Keratinocyte (primary cell): ENCODE data around the gene ALG2. TPM values are rescaled to one million over a fixed set of nuclear protein-coding genes. Genes with fewer than 3 reads are reported as not detected.

Source experiments
- DNase-seq: peaks from one replicate; pipeline ENCODE4 v3.0.0-alpha.2; 2011; ENCODE audit warnings: low read depth, missing footprints, low spot score
- FAIRE-seq: peaks from 2 replicates; lab custom pipeline; 2011; peaks lifted over from hg19 to GRCh38; lab: Jason Lieb, UNC
- H2AFZ ChIP-seq: 2 replicates; pipeline ENCODE4 v1.6.0; 2012; ENCODE audit warnings: low read length, control low read depth, inconsistent platforms; ENCODE audit not compliant: control insufficient read depth
- H3K27ac ChIP-seq: 2 replicates; pipeline ENCODE4 v1.5.1; 2011; ENCODE audit warnings: low read length; ENCODE audit not compliant: control insufficient read depth, insufficient read depth
- H3K27me3 ChIP-seq: 3 replicates; pipeline ENCODE4 v1.6.0; 2011; ENCODE audit warnings: low read length; ENCODE audit not compliant: control insufficient read depth, insufficient read depth; ENCODE audit errors: extremely low read depth
- H3K36me3 ChIP-seq, 2 experiments: 2 replicates in 1 of 2; 3 replicates in 1 of 2; pipeline ENCODE4 v1.5.1; 2011; ENCODE audit warnings: low read length in 2 of 2, mild to moderate bottlenecking in 1 of 2; ENCODE audit not compliant: control insufficient read depth in 2 of 2, insufficient read depth in 2 of 2; ENCODE audit errors: extremely low read depth in 1 of 2
- H3K4me1 ChIP-seq: 3 replicates; pipeline ENCODE4 v1.5.1; 2011; ENCODE audit warnings: low read length; ENCODE audit not compliant: control insufficient read depth, insufficient read depth; ENCODE audit errors: extremely low read depth
- H3K4me2 ChIP-seq: 3 replicates; pipeline ENCODE4 v1.6.0; 2011; ENCODE audit warnings: low read depth, low read length; ENCODE audit not compliant: control insufficient read depth, insufficient read depth; ENCODE audit errors: extremely low read depth
- H3K4me3 ChIP-seq, 3 experiments: fragments of 200-600 bp in 1 of 3; sonication (generic) in 1 of 3; 2 replicates in 2 of 3; 3 replicates in 1 of 3; pipeline ENCODE4 v1.5.1; 2011 to 2016; ENCODE audit warnings: low read length in 3 of 3, mild to moderate bottlenecking in 3 of 3, control low read depth in 2 of 3, inconsistent platforms in 1 of 3, low read depth in 1 of 3, mixed read lengths in 1 of 3, mixed run types in 1 of 3, moderate library complexity in 1 of 3; ENCODE audit not compliant: control insufficient read depth in 2 of 3, insufficient read depth in 2 of 3; ENCODE audit errors: extremely low read depth in 1 of 3
- H3K79me2 ChIP-seq: 2 replicates; pipeline ENCODE4 v1.6.0; 2012; ENCODE audit warnings: low read length; ENCODE audit not compliant: control insufficient read depth, insufficient read depth
- H3K9ac ChIP-seq: 3 replicates; pipeline ENCODE4 v1.6.0; 2011; ENCODE audit warnings: low read length; ENCODE audit not compliant: control insufficient read depth, insufficient read depth; ENCODE audit errors: extremely low read depth
- H3K9me1 ChIP-seq: 3 replicates; pipeline ENCODE4 v1.6.0; 2011; ENCODE audit warnings: low read length; ENCODE audit not compliant: control insufficient read depth, insufficient read depth; ENCODE audit errors: extremely low read depth
- H3K9me3 ChIP-seq: 2 replicates; pipeline ENCODE4 v1.5.1; 2012; ENCODE audit warnings: low read depth, low read length; ENCODE audit not compliant: control insufficient read depth
- H4K20me1 ChIP-seq: 3 replicates; pipeline ENCODE4 v1.6.0; 2011; ENCODE audit warnings: low read length; ENCODE audit not compliant: control insufficient read depth, insufficient read depth; ENCODE audit errors: extremely low read depth
- CTCF ChIP-seq, 3 experiments: IDR thresholded peaks in 1 of 3; conservative IDR thresholded peaks in 1 of 3; optimal IDR thresholded peaks in 1 of 3; 2 replicates in 2 of 3; 3 replicates in 1 of 3; pipeline versions ENCODE3 to v1.5.1; 2011; ENCODE audit warnings: low read length in 3 of 3, mild to moderate bottlenecking in 3 of 3, moderate library complexity in 2 of 3, control low read depth in 1 of 3, inconsistent platforms in 1 of 3; ENCODE audit not compliant: insufficient read depth in 2 of 3; ENCODE audit errors: extremely low read depth in 1 of 3
- EZH2 ChIP-seq: IDR thresholded peaks from one replicate; pipeline ENCODE4 v1.6.1; 2012; ENCODE audit warnings: inconsistent platforms, mild to moderate bottlenecking, low read length, moderate library complexity
- dilution Hi-C: fragments of 300-500 bp; cut with MboI; formaldehyde crosslinking; loops from one replicate; pipeline ENCODE4 v1.7.0; 2020; ENCODE audit warnings: low sequenced_read_pairs; ENCODE audit not compliant: extremely low pct_ligation_motif_present
- polyA plus RNA-seq, 5 experiments: library from polyadenylated mRNA; depleted of rRNA in 3 of 5; stranded (reverse) in 3 of 5; stranded (forward) in 1 of 5; unstranded in 1 of 5; fragments of >200 nt; gene quantifications; 1 replicate in 1 of 5; 2 replicates in 3 of 5; 3 replicates in 1 of 5; pipeline versions ENCODE4 v1.2.1 to v1.2.3, GENCODE V29; 2011 to 2012; ENCODE audit warnings: missing spikeins in 2 of 5, low read depth in 1 of 5, low replicate concordance in 1 of 5

Gene ALG2
- polyA plus RNA-seq, 1 donor (not counting 4 experiments of a cell fraction or from before 2014, with no cell fraction given): 57.1 TPM

- dilution Hi-C loops: no loop called here
- no peak for FAIRE-seq
Measured at GRCh38 chr9:99182356-99182755, 39.4 kb downstream of the ALG2 start.

GRCh38 chr9:99181621-99182020 lies 40.1 kb downstream of the ALG2 start:
- H3K4me2 ChIP-seq: no peak overlapping the region
- FAIRE-seq: no peak

More at GRCh38 chr9:99182356-99182755, 39.4 kb downstream of the ALG2 start:
- Histone ChIP-seq H3K79me2 (no peaks in the 10 kb centered on the region), H2AFZ (no peak overlapping the region), H3K27ac (no peak overlapping the region), H3K36me3 (no peaks in the 10 kb centered on the region), H3K4me1 (peaks cover 2% of the 10 kb centered on the region), H3K27me3 (peaks cover 4% of the 10 kb centered on the region), H3K9me1 (no peaks in the 10 kb centered on the region), H4K20me1 (no peaks in the 10 kb centered on the region), H3K9ac (no peak overlapping the region), H3K4me3 (no peak overlapping the region), H3K9me3 (no peaks in the 10 kb centered on the region), H3K4me2 (no peak overlapping the region)
- DNase-seq: no peak
- no peak for TF ChIP-seq EZH2
- no peak for TF ChIP-seq CTCF (optimal IDR thresholded peaks at IDR 0.05 in 1 of 3, IDR thresholded peaks at IDR 0.05 in 1 of 3, conservative IDR thresholded peaks at IDR 0.05 in 1 of 3; ENCODE audit: extremely low read depth in 1 of 3, insufficient read depth in 2 of 3, low read length in 3 of 3)

GRCh38 chr9:99181206-99181605 lies 40.5 kb downstream of the ALG2 start:
- Histone ChIP-seq H3K36me3 (no peaks in the 10 kb centered on the region), H3K9me3 (no peaks in the 10 kb centered on the region), H3K79me2 (no peaks in the 10 kb centered on the region), H3K9ac (no peak overlapping the region), H3K4me1 (peaks cover 2% of the 10 kb centered on the region), H3K9me1 (no peaks in the 10 kb centered on the region), H3K4me3 (no peak overlapping the region), H2AFZ (no peak overlapping the region), H4K20me1 (no peaks in the 10 kb centered on the region), H3K27ac (no peak overlapping the region), H3K4me2 (no peak overlapping the region), H3K27me3 (no peaks in the 10 kb centered on the region)
- TF ChIP-seq CTCF (optimal IDR thresholded peaks at IDR 0.05 in 1 of 3, IDR thresholded peaks at IDR 0.05 in 1 of 3, conservative IDR thresholded peaks at IDR 0.05 in 1 of 3; ENCODE audit: extremely low read depth in 1 of 3, insufficient read depth in 2 of 3, low read length in 3 of 3): no peak
- no peak for TF ChIP-seq EZH2
- DNase-seq (no peak), FAIRE-seq (no peak)
- dilution Hi-C loops: no loop called here

More at GRCh38 chr9:99181621-99182020, 40.1 kb downstream of the ALG2 start:
- H2AFZ ChIP-seq: no peak overlapping the region
- no peaks in the 10 kb centered on the region for H4K20me1 ChIP-seq
- dilution Hi-C loops: no loop called here
- H3K9me1 ChIP-seq: no peaks in the 10 kb centered on the region
- no peak overlapping the region for H3K9ac ChIP-seq
- peaks cover 2% of the 10 kb centered on the region for H3K4me1 ChIP-seq
- H3K4me3 ChIP-seq: no peak overlapping the region
- H3K9me3 ChIP-seq: no peaks in the 10 kb centered on the region
- no peak for TF ChIP-seq EZH2
- H3K27me3 ChIP-seq: no peaks in the 10 kb centered on the region
- no peak overlapping the region for H3K27ac ChIP-seq
- H3K79me2 ChIP-seq: no peaks in the 10 kb centered on the region
- no peaks in the 10 kb centered on the region for H3K36me3 ChIP-seq
- no peak for DNase-seq
